Measurements from ENCODE around the gene TULP4.
"Not testable (repeated sequence)": the region's sequence is repeated elsewhere in the genome, so short reads cannot be mapped to it uniquely, and the experiment has no call there.

Gene TULP4

GRCh38 chr6:158475344-158476302 lies 163.4 kb downstream of the TULP4 start:
- DNase-seq: no peak

- no peak for DNase-seq
Observed at GRCh38 chr6:158476389-158476788, 164.1 kb downstream of the TULP4 start.

- not testable (repeated sequence) for DNase-seq
Observed at GRCh38 chr6:158477722-158478121, 165.5 kb downstream of the TULP4 start.

- no peak for DNase-seq
Observed at GRCh38 chr6:158480989-158481388, 168.7 kb downstream of the TULP4 start.

GRCh38 chr6:158481690-158482473 lies 169.6 kb downstream of the TULP4 start:
- no peak for DNase-seq

GRCh38 chr6:158485431-158485830 lies 173.2 kb downstream of the TULP4 start:
- no peak for DNase-seq

- no peak for DNase-seq
Observed at GRCh38 chr6:158487495-158487894, 175.2 kb downstream of the TULP4 start.

- no peak for DNase-seq
Observed at GRCh38 chr6:158488065-158488464, 175.8 kb downstream of the TULP4 start.

- DNase-seq: no peak
Observed at GRCh38 chr6:158489441-158489840, 177.2 kb downstream of the TULP4 start.

GRCh38 chr6:158492881-158493280 lies 180.6 kb downstream of the TULP4 start:
- DNase-seq: no peak

- no peak for DNase-seq
Observed at GRCh38 chr6:158496700-158497099, 184.4 kb downstream of the TULP4 start.

GRCh38 chr6:158497620-158498019 lies 185.4 kb downstream of the TULP4 start:
- DNase-seq: no peak

GRCh38 chr6:158498362-158498761 lies 186.1 kb downstream of the TULP4 start:
- DNase-seq: no peak

- DNase-seq: no peak
Observed at GRCh38 chr6:158499601-158500000, 187.3 kb downstream of the TULP4 start.

GRCh38 chr6:158500016-158500735 lies 187.9 kb downstream of the TULP4 start:
- no peak for DNase-seq

- no peak for DNase-seq
Observed at GRCh38 chr6:158501360-158502262, 189.3 kb downstream of the TULP4 start.

GRCh38 chr6:158502263-158502950 lies 190.1 kb downstream of the TULP4 start:
- no peak for DNase-seq

- DNase-seq: no peak
Observed at GRCh38 chr6:158503222-158503621, 191.0 kb downstream of the TULP4 start.

GRCh38 chr6:158503846-158504245 lies 191.6 kb downstream of the TULP4 start:
- no peak for DNase-seq

- no peak for DNase-seq
Observed at GRCh38 chr6:158505194-158505593, 192.9 kb downstream of the TULP4 start.

GRCh38 chr6:158506601-158507000 lies 194.3 kb downstream of the TULP4 start:
- no peak for DNase-seq

All from activated CD4-positive, alpha-beta T cell treated with anti-CD3 and anti-CD28 coated beads for 4 hours (primary cell).